NCI-H2081 (cell line): ENCODE measurements around the gene POLR2I.
"Not testable (repeated sequence)": the region's sequence is repeated elsewhere in the genome, so short reads cannot be mapped to it uniquely, and the experiment has no call there.

Source experiments
- DNase-seq, 2 experiments: peaks; one replicate each; lab custom pipeline; 2025; lab: John Stamatoyannopoulos, UW

Gene POLR2I

DNA sequence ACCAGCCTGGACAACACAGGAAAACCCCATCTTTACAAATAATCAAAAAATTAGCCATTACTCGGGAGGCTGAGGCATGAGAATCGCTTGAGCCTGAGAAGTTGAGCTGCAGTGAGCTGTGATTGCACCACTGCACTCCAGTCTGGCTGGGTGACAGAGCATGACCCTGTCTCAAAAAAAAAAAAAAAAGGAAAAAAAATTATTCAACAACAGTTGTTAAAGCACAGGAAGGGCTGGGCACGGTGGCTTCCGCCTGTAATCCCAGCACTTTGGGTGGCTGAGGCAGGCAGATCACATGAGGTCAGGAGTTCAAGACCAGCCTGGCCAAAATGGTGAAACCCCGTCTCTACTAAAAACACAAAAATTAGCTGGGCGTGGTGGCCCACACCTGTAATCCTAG, 16.5 kb upstream of the POLR2I start:
- DNase-seq: not testable (repeated sequence)

DNA sequence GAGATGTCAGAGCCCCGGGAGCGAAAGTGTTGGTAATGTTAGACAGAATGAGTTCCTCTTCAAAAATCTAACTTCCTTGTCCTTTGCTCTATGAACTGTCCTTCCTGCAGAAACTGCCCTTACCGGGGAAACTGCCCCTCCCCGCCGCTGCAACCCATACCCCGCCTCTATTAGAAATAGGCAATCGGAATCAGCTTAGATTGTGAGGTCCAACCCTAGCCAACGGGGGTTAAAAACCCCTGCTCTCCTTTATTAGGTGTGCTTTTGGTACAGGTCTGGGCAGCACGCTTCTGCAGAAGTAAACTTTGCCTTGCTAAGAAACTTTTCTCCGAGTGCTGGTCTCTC, 13.7 kb upstream of the POLR2I start:
- DNase-seq: no peak

DNA sequence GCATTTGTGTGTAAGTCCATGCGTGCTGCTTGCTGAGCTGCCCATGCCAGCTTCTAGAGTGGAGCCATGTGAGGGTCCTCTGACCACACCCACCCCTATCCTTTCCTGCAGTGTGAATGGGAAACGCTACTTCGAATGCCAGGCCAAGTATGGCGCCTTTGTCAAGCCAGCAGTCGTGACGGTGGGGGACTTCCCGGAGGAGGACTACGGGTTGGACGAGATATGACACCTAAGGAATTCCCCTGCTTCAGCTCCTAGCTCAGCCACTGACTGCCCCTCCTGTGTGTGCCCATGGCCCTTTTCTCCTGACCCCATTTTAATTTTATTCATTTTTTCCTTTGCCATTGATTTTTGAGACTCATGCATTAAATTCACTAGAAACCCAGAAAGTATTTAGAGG, 10.9 kb upstream of the POLR2I start:
- DNase-seq: no peak

DNA sequence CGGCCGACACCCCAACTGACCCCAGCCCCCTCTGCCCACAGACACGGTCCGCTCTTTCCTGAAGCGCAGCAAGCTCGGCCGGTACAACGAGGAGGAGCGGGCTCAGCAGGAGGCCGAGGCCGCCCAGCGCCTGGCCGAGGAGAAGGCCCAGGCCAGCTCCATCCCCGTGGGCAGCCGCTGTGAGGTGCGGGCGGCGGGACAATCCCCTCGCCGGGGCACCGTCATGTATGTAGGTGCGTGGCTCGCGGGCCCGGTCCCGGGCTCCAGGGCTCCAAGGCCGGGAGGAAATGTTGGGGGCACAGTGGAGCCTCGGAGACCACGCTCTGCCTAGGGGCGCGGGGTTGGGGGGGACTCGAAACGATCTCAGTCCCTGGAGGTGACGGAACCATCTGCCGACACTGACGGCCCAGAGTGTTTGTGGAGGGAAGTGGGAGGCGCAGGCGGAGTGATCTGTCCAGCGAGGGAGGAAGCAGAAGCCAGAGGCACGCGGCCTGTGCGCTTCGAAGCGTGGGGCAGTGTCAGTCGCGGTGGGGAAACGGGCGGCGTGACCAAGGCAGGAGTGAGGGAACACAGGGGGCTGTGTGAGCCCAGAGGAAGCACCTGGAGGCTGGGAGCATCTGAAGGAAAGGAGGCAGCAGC, 6.9 kb upstream of the POLR2I start:
- no peak for DNase-seq

DNA sequence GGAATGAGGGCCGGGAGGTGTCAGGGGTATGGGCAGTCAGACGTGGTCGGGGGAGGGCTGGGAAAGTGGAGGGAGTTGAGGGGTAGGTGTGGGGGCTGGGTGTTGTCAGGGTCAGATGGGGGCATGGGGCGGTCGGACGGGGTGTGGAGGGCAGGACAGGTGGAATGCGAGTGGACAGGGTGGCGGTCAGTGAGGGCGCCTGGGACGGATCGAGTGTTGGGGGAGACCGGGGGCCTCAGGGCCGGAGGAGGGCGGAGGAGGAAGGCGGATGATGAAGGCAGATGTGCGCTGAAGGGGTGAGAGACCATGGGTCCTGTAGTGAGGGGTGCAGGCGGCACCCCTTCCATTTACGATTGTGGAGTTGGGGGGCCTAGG, 6.3 kb upstream of the POLR2I start:
- DNase-seq: no peak

DNA sequence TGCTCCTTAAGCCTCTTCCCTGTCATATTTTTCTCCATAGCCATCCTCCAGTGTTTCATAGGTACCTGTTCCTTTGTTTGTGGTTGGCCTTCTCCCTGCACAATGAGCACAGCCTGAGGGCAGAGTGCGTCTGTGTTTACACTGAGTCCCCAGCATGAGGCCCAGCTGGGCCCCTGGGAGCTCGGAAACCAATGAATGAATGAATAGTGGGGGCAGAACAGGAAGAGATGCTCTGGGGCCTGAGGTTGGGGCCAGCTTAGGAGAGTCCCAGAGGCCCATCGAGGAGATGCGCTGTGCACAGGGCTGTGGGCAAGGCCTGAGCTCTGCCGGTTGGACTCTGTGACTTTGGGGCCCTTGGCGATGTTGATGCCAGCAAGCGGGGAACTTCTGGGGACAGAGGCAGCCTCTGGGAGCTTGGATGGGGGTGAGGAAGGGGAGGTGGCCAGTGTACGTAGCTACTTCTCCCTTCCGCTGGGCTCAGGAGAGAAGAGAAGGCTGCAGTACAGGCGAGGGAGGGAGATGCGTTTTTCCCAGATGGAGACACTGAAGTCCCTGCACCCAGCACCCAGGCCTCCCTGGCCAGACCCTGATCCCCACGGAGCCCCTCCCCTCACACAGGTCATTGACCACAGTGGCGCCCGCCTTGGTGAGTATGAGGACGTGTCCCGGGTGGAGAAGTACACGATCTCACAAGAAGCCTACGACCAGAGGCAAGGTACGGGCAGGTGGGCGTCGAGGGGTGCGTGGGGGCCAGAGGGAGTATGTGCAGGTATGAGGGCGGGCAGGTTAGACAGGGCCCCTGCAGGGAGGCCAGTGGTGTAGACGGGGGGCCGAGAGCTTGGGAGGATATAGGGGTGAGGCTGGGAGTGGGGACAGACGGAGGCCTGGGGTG, 5.7 kb upstream of the POLR2I start:
- DNase-seq: peak; percentile 59 to 80

DNA sequence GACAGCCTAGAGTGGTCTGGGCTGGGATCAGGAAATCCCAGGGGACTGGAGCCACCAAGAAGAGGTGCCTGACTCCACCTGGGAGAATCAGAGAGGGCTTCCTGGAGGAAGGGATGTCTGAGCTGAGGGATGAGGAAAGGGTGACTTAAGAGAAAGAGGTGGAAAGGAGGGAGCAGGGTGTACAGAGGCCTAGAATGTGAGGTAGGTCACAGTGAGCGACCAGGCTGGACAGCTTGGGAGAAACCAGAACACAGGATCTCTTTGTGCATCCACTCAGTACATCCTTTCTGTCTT, 1.6 kb upstream of the POLR2I start:
- no peak for DNase-seq

DNA sequence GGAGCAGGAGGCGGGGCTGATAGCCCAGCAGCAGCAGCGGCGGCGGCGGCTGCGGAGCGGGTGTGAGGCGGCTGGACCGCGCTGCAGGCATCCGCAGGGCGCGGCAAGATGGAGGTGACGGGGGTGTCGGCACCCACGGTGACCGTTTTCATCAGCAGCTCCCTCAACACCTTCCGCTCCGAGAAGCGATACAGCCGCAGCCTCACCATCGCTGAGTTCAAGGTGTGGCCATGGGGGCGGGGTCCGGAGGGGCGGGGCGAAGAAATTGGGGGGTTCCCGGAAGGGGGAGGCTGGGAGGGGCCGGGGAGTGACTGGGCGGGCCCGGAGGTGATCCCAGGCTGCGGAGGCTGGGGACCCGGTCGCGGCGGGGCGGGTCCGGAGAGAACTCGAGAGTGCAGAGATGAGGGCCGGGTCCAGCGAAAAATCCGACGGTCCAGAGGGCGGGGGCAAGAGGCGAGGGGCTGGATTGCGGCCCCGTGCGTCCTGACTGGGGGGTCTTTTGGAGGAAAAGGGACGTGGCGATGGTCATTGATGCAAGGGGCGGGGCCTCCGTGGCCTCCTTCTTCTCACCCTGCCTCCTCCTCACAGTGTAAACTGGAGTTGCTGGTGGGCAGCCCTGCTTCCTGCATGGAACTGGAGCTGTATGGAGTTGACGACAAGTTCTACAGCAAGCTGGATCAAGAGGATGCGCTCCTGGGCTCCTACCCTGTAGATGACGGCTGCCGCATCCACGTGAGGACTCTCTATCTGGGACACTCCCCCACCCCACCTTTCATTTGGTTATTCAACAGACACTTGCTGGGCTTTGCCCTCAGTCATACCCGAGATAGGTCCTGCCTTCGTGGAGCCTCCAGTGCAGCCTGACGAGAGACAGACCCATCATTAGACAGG, 1.0 kb upstream of the POLR2I start, which contains the start of gene TBCB:
Gene TBCB (plus strand): TSS at position 16 of the 891 bp plus-strand sequence. CDS start 93 bp downstream, at position 109.
- DNase-seq: peak in 1 of 2 experiments; percentile 36

DNA sequence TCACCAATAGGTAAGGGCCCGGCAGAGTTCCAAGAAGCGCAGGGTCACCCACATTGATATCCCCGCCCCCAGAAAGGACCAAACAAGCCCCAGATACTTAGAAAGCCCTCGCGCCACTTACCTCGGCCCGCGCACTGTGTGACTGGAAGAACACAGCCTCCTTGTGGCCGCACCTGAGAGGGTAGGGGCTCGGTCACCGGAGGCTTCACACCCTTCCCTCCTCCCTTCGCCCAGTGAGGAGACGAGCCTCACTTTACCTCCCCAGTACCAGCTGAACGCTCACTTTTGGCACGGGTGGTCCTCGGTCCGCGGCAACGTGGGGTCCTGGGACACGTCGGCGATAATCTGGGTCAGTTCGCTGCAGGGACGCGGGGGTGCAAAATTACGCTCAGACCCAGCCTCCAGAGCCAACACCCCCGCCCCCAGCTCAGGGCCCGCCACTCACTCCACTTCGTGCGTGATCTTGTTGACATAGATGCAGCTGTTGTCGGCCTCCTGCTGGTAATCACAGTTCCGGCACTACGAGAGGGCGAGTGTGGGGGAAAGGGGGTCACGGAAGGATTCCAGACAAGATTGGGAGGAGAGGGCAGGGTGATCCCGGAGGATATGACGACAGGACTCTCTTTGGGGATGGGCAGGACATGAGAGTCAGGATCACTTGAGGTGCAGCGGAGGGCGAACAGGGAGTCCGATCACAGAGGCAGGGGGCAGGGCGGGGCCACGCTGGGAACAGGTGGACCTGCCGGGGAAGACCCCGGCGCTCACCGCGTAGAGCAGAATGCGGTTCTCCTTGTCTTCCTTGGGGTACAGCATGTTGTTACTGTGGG, 568 bp downstream of the POLR2I start:
- DNase-seq: peak; percentile 17 to 36

DNA sequence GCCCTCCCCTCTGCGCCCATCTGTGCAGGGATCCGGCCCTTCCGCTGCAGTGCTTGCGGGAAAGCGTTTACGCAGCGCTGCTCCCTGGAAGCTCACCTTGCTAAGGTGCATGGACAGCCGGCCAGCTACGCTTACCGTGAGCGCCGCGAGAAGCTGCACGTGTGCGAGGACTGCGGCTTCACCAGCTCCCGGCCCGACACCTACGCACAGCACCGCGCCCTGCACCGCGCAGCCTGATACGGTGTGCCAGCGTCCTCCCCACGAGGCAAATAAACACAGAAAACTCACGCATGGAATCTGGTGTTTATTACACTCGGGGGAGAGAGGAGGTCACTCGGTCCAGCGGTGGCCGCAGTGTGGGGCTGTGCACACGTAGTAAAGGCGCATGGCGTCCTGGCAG, 1.2 kb downstream of the POLR2I start:
- no peak for DNase-seq

DNA sequence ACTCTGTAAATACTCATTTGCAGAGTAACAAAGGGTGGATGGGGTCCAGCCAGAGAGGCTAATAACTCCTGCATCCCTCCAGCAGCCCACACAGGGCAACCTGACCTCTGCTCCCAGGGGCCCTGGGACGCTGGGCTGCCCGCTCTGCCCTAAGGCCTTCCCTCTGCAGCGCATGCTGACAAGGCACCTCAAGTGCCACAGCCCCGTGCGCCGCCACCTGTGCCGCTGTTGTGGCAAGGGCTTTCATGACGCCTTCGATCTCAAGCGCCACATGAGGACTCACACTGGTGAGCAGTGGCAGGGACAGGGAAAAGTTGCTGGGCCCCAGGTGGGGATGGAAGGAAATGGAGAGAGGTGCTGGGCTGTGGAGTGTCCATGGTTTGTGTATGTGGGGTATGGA, 2.0 kb downstream of the POLR2I start:
- DNase-seq: no peak

DNA sequence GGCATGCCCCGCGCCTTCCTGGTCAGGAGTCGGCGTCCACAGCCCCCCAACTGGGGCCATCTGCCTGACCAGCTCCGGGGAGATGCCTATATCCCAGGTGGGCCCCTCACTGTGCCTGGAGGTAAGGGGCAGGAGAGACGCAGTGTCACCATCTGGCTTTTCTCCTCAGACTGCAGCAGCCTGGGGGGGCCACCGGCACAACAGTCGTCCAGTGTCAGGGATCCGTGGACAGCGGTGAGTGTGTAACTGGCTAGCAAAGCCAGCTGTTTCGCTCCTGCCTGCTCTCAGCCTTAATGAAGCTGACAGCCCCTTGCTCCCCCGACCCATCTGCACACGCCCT, 3.5 kb downstream of the POLR2I start:
- no peak for DNase-seq

DNA sequence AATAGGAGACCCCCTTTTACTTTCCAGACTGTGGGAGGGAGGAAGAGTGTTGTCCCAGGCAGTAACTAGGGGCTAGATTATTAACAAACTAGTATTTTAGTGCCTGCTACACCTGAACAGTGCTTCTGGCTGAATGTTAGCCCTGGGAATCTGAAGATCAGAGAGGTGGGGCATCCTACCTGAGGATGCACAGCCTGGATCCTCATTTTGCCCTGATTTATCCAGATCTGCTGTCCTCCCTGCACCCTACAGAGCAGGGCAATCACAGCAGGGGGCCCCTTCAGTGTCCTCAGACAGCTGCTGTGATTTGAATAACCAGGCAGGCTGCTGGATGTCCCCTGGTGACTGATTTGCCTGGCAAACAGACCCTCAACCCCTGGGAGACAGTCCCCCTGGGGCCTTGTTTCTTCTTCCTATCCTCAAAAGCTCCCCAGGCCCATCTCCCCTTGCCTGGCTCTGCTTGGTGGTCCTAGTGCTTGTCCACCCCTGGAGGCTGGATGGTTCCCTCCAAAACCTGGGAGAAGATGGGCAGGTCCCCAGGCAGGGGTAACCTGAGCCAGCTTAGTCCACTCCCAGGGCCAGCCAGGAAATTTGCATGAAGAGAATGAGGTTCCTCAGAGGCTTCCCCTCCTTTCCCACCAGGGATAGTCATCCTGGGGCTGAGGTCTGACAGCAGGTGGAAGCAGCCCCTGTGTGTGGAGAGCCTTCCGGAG, 4.0 kb downstream of the POLR2I start, which contains the start of gene OVOL3:
Gene OVOL3 (plus strand): TSS at position 657 of the 713 bp plus-strand sequence. CDS start 60 bp downstream, outside the sequence.
- no peak for DNase-seq

DNA sequence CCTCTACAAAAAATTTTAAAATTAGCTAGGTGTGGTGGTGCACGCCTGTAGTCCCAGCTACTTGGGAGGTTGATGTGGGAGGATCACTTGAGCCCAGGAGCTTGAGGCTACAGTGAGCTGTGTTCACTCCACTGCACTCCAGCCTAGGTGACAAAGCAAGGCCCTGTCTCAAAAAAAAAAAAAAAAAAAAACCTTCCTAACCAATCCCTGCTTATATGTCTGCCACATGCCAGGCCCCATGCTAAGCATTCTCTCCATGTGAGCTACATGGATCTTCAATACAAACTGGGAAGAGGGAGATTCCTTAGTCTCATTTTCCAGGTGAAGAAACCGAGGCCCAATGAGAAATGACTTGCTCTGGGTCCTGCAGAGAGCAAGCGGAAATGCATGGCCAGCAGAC, 6.0 kb downstream of the POLR2I start:
- no peak for DNase-seq

DNA sequence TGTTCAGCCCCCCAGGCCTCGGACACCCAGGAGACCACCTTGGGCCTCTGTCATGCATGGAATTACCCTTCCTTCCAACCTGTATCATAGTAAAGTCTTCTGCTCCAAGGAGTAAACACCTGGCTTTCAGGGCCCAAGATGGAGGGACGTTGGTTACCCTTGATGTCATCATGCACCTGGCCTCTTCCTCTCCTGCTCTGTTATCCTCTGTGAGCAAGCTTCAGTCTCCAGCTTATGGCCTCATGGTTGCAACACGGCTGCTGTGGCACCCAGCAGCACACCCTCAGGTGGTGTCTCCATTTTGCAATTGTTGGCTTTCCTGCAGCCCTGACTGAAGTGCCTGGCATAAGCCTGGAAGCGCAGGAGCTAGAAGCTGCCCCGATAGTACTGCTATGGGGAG, 7.7 kb downstream of the POLR2I start:
- DNase-seq: no peak

DNA sequence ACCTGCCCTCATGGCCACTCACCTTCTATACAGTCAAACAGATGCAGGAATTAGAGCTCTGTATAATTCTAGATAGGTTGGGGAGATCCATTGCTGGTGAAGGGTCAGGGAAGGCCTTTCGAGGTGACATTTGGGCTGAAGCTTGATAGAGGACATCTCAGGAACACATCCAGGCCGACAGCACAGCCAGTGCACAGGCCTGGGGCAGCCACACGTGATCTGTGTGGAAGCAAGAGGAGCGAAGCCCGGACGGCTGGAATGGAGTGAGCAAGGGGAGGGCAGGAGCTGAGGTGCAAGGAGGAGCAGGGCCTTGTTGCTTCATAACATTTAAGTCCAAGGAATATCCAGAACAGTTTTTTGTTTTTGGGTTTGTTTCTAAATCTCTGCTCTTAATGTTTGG, 8.2 kb downstream of the POLR2I start:
- no peak for DNase-seq

DNA sequence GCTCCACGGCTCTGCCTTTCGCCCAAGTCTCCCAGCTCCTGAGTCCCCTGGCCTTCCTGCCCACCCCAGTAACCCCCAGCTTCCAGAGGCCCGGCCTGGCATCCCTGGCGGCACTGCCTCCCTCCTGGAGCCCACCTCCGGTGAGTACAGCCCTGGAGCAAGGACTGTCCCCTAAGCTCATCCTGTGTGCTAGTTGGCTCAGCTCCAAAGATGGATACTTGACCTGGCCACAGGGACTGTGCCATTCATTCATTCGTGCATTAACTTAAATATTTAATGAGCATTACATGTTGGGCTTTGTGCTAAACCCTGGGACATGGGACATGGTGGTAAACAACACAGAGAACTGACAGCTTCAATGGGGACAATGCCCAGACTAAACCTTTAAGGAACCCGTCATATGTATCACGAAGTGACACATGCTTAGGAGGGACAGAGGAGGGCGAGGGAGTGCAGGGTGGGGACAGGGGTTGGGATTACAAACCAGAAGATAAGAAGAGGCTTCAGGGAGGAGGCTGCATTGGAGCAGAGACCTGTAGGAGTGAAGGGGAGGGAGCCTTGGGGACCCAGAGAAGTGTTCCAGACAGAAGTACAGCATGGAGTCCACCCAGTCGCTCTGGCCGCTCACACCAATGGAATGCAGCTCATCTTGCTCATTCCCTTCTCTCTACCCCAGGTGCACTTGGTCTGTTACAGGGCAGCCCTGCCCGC, 10.7 kb downstream of the POLR2I start:
- DNase-seq: no peak

DNA sequence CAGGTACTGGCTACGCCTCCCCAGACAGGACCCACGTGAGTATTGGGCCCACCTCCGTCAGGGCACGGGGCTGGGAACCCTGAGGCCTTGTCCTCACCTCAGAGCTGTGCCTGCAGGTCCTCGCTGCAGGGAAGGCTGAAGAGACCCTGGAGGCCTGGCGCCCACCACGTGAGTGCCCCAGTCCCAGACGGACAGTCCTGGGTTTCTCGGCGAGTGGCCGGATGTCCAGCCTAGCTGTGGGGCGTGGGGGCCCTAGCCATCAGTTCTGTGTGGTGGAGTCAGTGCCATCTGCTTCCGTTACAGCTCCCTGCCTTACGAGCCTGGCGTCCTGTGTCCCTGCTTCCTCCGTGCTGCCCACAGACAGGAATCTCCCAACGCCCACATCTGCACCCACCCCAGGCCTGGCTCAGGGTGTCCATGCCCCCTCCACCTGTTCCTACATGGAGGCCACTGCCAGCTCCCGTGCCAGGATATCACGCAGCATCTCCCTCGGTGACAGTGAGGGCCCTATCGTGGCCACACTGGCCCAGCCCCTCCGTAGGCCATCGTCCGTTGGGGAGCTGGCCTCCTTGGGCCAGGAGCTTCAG, 11.5 kb downstream of the POLR2I start:
- no peak for DNase-seq

DNA sequence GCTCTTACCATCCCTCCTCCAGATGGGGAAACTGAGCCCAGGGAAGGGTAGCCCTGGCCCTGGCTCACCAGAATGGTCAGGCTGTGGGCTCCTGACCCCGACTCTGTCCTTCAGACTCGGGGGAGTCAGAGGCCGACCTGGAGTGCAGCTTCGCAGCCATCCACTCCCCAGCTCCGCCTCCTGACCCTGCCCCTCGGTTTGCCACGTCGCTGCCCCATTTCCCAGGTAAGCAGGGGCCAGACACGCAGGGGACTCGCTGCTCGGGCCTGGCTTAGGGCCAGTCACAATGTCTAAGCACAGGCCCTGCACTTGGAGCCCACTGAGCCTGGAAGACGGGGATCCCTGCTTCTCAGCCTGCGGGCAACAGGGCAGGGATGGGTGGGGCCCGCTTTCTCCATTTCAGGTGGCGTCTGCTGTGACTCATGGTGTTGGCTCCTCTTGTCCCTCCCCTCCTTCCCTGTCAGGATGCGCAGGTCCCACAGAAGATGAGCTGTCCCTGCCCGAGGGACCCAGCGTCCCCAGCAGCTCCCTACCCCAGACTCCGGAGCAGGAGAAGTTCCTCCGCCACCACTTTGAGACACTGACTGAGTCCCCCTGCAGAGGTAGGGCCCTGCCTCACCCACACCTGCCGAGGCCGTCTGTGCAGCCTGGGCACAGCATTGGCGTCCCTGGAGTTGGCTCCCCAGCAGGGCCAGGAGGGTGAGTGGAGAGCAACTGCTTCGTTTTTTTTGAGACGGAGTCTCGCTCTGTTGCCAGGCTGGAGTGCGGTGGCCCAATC, 12.9 kb downstream of the POLR2I start:
- DNase-seq: no peak
